ENCODE measurements around the gene CARF.
"Not testable (repeated sequence)": the region's sequence is repeated elsewhere in the genome, so short reads cannot be mapped to it uniquely, and the experiment has no call there.

CARF gene

DNA sequence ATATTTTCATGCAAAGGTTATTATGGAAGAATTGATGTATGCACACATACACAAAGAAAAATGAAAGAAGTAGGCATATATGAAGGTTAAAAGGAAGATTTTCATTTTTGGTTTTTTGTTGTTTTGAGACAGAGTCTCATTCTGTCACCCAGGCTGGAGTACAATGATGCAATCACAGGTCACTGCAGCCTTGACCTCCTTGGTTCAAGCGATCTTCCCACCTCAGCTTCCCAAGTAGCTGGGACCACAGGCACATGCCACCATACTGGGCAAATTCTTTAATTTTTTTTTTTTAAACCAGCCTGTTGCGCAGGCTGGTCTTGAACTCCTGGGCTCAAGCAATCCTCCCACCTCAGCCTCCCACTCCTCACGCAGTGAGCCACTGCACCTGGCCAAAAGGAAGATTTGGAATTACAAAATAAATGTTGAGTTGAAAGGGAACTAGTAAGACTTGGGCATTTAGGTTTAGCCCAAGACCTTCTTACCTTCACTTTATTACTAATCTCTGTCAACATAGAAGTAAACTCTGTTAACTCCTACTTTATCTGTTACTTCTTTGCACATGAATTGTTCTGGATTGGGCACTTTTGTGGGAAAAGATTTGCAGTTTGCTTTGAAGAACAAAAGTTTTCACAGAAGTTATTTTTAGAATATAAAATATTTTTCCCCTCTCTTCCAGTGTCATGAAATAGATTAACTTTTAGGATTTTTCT is 70.9 kb downstream of the CARF start:
- Histone ChIP-seq H3K27ac (replicated peaks; ENCODE audit: low read length) (no peak overlapping the region), H3K9me3 (replicated peaks in 1 of 2; ENCODE audit: control insufficient read depth in 2 of 2, insufficient read depth in 1 of 2, low read depth in 1 of 2, low read length in 2 of 2) (peaks cover 3 to 8% of the 10 kb centered on the region in 2 donors), H4K91ac (ENCODE audit: low read depth, low read length, poor library complexity) (no peak overlapping the region), H3K18ac (ENCODE audit: low read length) (no peak overlapping the region), H2AFZ (ENCODE audit: low read length) (no peak overlapping the region), H3K36me3 (replicated peaks in 1 of 2; ENCODE audit: control insufficient read depth in 2 of 2, insufficient read depth in 2 of 2, low read length in 2 of 2) (peaks cover 1 to 30% of the 10 kb centered on the region in 2 donors), H2BK120ac (ENCODE audit: low read depth, low read length) (no peak overlapping the region), H3K23ac (ENCODE audit: low read depth, low read length, poor library complexity) (no peak overlapping the region), H3K4me2 (ENCODE audit: insufficient read depth, low read length, poor library complexity, severe bottlenecking) (no peak overlapping the region), H2BK15ac (ENCODE audit: low read length) (no peak overlapping the region), H3K4me3 (ENCODE audit: low read length in 2 of 2) (no peak overlapping the region), H3K27me3 (ENCODE audit: control insufficient read depth in 3 of 3, insufficient read depth in 3 of 3, low read depth in 1 of 3, low read length in 3 of 3) (no peaks in the 10 kb centered on the region), H3K4ac (ENCODE audit: low read length) (no peak overlapping the region), H3K14ac (ENCODE audit: low read length) (no peak overlapping the region), H3K9ac (ENCODE audit: low read depth, low read length, poor library complexity) (no peak overlapping the region), H3K4me1 (ENCODE audit: control insufficient read depth in 2 of 2, insufficient read depth in 1 of 2, low read depth in 1 of 2, low read length in 2 of 2) (no peaks in the 10 kb centered on the region), H2BK12ac (ENCODE audit: low read length) (no peak overlapping the region), H3K79me1 (ENCODE audit: low read depth, low read length) (no peaks in the 10 kb centered on the region), H2AK5ac (ENCODE audit: low read depth, low read length) (no peak overlapping the region), H4K8ac (ENCODE audit: low read depth, low read length) (no peak overlapping the region), H2BK5ac (ENCODE audit: low read length) (no peak overlapping the region)
- WGBS, 2 donors (ENCODE audit: extremely low coverage in 2 of 2, insufficient read length in 2 of 2, insufficient replicate concordance in 1 of 2): no CpG with 5 or more reads among the region's 3 CpGs
- no peak for DNase-seq (ENCODE audit: low spot score)

DNA sequence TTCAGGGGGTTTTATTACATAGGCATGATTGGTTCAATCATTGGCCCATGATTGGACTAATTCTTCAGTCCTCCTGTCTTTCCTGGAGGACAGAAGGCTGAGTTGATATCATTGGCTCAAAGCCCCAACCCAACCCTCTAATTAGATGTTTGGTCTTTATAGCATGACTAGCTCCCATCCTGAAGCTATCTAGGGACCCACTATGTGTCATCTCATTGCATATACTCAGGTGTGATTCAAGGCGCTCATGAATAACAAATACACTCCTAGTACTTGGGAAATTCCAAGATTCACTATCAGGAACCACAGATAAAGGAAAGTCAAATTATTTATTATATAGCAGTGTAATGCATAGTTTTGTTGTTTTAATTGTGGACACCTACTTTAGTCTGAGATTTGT is 77.7 kb downstream of the CARF start:
- no peak overlapping the region for H3K18ac ChIP-seq (ENCODE audit: low read length)
- H3K14ac ChIP-seq (ENCODE audit: low read length): no peak overlapping the region
- H3K4me3 ChIP-seq (ENCODE audit: low read length in 2 of 2): no peak overlapping the region
- WGBS, 2 donors (ENCODE audit: extremely low coverage in 2 of 2, insufficient read length in 2 of 2, insufficient replicate concordance in 1 of 2): no CpG with 5 or more reads among the region's 1 CpG
- H2AFZ ChIP-seq (ENCODE audit: low read length): no peak overlapping the region
- no peak overlapping the region for H3K9ac ChIP-seq (ENCODE audit: low read depth, low read length, poor library complexity)
- H4K8ac ChIP-seq (ENCODE audit: low read depth, low read length): no peak overlapping the region
- H3K23ac ChIP-seq (ENCODE audit: low read depth, low read length, poor library complexity): no peak overlapping the region
- H2BK5ac ChIP-seq (ENCODE audit: low read length): no peak overlapping the region
- H4K91ac ChIP-seq (ENCODE audit: low read depth, low read length, poor library complexity): no peak overlapping the region
- H3K9me3 ChIP-seq (replicated peaks in 1 of 2; ENCODE audit: control insufficient read depth in 2 of 2, insufficient read depth in 1 of 2, low read depth in 1 of 2, low read length in 2 of 2): no peaks in the 10 kb centered on the region
- H3K4ac ChIP-seq (ENCODE audit: low read length): no peak overlapping the region
- no peak overlapping the region for H2BK120ac ChIP-seq (ENCODE audit: low read depth, low read length)
- H3K27ac ChIP-seq (replicated peaks; ENCODE audit: low read length): no peak overlapping the region
- no peaks in the 10 kb centered on the region for H3K27me3 ChIP-seq (ENCODE audit: control insufficient read depth in 3 of 3, insufficient read depth in 3 of 3, low read depth in 1 of 3, low read length in 3 of 3)
- DNase-seq (ENCODE audit: low spot score): no peak
- no peak overlapping the region for H3K4me2 ChIP-seq (ENCODE audit: insufficient read depth, low read length, poor library complexity, severe bottlenecking)
- no peaks in the 10 kb centered on the region for H3K36me3 ChIP-seq (replicated peaks in 1 of 2; ENCODE audit: control insufficient read depth in 2 of 2, insufficient read depth in 2 of 2, low read length in 2 of 2)
- H2AK5ac ChIP-seq (ENCODE audit: low read depth, low read length): no peak overlapping the region
- H2BK15ac ChIP-seq (ENCODE audit: low read length): no peak overlapping the region
- no peaks in the 10 kb centered on the region for H3K4me1 ChIP-seq (ENCODE audit: control insufficient read depth in 2 of 2, insufficient read depth in 1 of 2, low read depth in 1 of 2, low read length in 2 of 2)
- H2BK12ac ChIP-seq (ENCODE audit: low read length): no peak overlapping the region
- no peaks in the 10 kb centered on the region for H3K79me1 ChIP-seq (ENCODE audit: low read depth, low read length)

GRCh38 chr2:202990501-202990900 is 78.4 kb downstream of the CARF start:
- Histone ChIP-seq H3K9me3 (replicated peaks in 1 of 2; ENCODE audit: control insufficient read depth in 2 of 2, insufficient read depth in 1 of 2, low read depth in 1 of 2, low read length in 2 of 2) (no peaks in the 10 kb centered on the region), H3K36me3 (replicated peaks in 1 of 2; ENCODE audit: control insufficient read depth in 2 of 2, insufficient read depth in 2 of 2, low read length in 2 of 2) (no peaks in the 10 kb centered on the region), H2AK5ac (ENCODE audit: low read depth, low read length) (no peak overlapping the region), H3K79me1 (ENCODE audit: low read depth, low read length) (no peaks in the 10 kb centered on the region), H2BK5ac (ENCODE audit: low read length) (no peak overlapping the region), H4K91ac (ENCODE audit: low read depth, low read length, poor library complexity) (no peak overlapping the region), H3K23ac (ENCODE audit: low read depth, low read length, poor library complexity) (no peak overlapping the region), H3K4me3 (ENCODE audit: low read length in 2 of 2) (no peak overlapping the region), H3K4ac (ENCODE audit: low read length) (no peak overlapping the region), H2BK12ac (ENCODE audit: low read length) (no peak overlapping the region), H3K4me2 (ENCODE audit: insufficient read depth, low read length, poor library complexity, severe bottlenecking) (no peak overlapping the region), H3K14ac (ENCODE audit: low read length) (no peak overlapping the region), H2AFZ (ENCODE audit: low read length) (no peak overlapping the region), H3K27ac (replicated peaks; ENCODE audit: low read length) (no peak overlapping the region), H2BK120ac (ENCODE audit: low read depth, low read length) (no peak overlapping the region), H2BK15ac (ENCODE audit: low read length) (no peak overlapping the region), H3K4me1 (ENCODE audit: control insufficient read depth in 2 of 2, insufficient read depth in 1 of 2, low read depth in 1 of 2, low read length in 2 of 2) (no peaks in the 10 kb centered on the region), H3K9ac (ENCODE audit: low read depth, low read length, poor library complexity) (no peak overlapping the region), H4K8ac (ENCODE audit: low read depth, low read length) (no peak overlapping the region), H3K18ac (ENCODE audit: low read length) (no peak overlapping the region), H3K27me3 (ENCODE audit: control insufficient read depth in 3 of 3, insufficient read depth in 3 of 3, low read depth in 1 of 3, low read length in 3 of 3) (no peaks in the 10 kb centered on the region)
- DNase-seq (ENCODE audit: low spot score): no peak
- WGBS, 2 donors (ENCODE audit: extremely low coverage in 2 of 2, insufficient read length in 2 of 2, insufficient replicate concordance in 1 of 2): no CpG with 5 or more reads among the region's 3 CpGs

GRCh38 chr2:202997113-202997512 is 85.0 kb downstream of the CARF start:
- H2AFZ ChIP-seq (ENCODE audit: low read length); H3K14ac ChIP-seq (ENCODE audit: low read length); H2BK15ac ChIP-seq (ENCODE audit: low read length); H3K79me1 ChIP-seq (ENCODE audit: low read depth, low read length); H3K9me3 ChIP-seq (replicated peaks in 1 of 2; ENCODE audit: control insufficient read depth in 2 of 2, insufficient read depth in 1 of 2, low read depth in 1 of 2, low read length in 2 of 2); DNase-seq (ENCODE audit: low spot score); H2BK5ac ChIP-seq (ENCODE audit: low read length); H3K4me3 ChIP-seq (ENCODE audit: low read length in 2 of 2); H4K8ac ChIP-seq (ENCODE audit: low read depth, low read length); H4K91ac ChIP-seq (ENCODE audit: low read depth, low read length, poor library complexity); H2BK120ac ChIP-seq (ENCODE audit: low read depth, low read length); H3K9ac ChIP-seq (ENCODE audit: low read depth, low read length, poor library complexity); H3K27ac ChIP-seq (replicated peaks; ENCODE audit: low read length); H3K18ac ChIP-seq (ENCODE audit: low read length); H3K27me3 ChIP-seq (ENCODE audit: control insufficient read depth in 3 of 3, insufficient read depth in 3 of 3, low read depth in 1 of 3, low read length in 3 of 3); H3K36me3 ChIP-seq (replicated peaks in 1 of 2; ENCODE audit: control insufficient read depth in 2 of 2, insufficient read depth in 2 of 2, low read length in 2 of 2); H2BK12ac ChIP-seq (ENCODE audit: low read length); H3K4me1 ChIP-seq (ENCODE audit: control insufficient read depth in 2 of 2, insufficient read depth in 1 of 2, low read depth in 1 of 2, low read length in 2 of 2); H3K23ac ChIP-seq (ENCODE audit: low read depth, low read length, poor library complexity); H3K4ac ChIP-seq (ENCODE audit: low read length); H2AK5ac ChIP-seq (ENCODE audit: low read depth, low read length); H3K4me2 ChIP-seq (ENCODE audit: insufficient read depth, low read length, poor library complexity, severe bottlenecking): not testable (repeated sequence)
- no CpG with 5 or more reads among the region's 3 CpGs for WGBS, 2 donors (ENCODE audit: extremely low coverage in 2 of 2, insufficient read length in 2 of 2, insufficient replicate concordance in 1 of 2)
